DMS153 treated with DMSO at 0.1 percent for 48 hours (cell line): Measurements from ENCODE around the gene TMEM222.
"Not testable (repeated sequence)": the region's sequence is repeated elsewhere in the genome, so short reads cannot be mapped to it uniquely, and the experiment has no call there.

Experiments
- DNase-seq: peaks from one replicate; lab custom pipeline; 2025; ENCODE audit not compliant: unreplicated experiment; lab: John Stamatoyannopoulos, UW

The TMEM222 gene

DNA sequence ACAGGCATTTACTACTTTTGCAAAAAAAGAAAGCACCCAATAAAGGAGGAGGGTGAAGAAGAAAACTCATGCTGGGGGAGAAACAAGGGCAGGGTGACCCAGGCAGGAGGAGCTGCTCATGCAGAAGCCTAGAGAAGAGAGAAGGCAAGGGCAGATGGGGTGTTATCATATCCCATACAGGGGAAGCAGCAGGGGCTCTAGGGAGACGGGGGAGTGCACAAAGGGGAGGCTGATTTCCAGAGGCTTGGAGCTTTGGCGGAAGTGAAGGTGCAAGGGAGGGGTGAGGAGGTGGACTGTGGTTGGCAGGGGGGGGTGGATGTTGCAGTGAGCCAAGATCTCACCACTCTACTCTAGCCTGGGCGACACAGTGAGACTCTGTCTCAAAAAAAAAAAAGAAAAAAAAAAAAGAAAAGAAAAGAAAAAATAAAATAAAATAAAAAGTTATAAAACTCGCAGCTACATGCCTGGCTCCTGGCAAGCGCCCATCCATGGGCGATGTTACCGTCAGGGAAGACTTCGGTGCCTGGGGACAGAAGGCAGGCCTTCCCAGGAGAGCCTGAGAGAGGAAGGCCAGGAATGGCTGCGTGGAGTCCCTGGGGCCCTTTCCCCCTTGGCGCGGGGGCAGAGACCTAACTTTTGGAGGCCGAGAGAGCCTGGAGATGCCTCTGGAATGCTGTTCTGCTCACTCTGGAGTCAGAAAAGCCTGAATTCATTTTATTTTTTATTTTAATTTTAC lies 56.0 kb downstream of the TMEM222 start:
- DNase-seq, result no peak

DNA sequence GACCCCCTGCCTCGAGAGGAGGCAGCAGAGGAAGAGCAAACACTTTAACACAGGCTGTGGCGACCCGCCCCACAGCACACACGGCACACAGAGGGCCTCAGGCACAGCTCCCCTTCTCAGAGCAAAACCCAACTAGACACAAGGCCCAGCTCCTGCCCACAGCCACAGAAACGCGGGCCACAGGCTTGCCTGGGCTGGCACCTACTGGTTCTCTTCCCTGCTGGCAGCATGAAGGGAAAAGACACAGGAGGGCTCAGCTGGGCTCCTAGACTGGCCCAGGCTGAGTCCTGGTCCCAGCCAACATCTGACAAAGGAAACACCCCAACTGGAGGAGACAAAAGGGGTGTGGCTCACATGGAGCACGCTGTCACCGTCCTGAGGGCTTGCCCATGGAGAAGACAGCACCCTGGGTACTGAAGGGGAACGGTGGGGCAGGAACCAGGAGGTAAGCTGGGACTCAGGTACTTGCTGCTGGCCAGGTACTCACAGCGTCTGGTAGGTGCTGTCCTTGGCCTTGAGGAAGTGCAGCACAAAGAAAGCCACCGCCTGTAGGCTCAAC lies 57.7 kb downstream of the TMEM222 start:
- no peak for DNase-seq

DNA sequence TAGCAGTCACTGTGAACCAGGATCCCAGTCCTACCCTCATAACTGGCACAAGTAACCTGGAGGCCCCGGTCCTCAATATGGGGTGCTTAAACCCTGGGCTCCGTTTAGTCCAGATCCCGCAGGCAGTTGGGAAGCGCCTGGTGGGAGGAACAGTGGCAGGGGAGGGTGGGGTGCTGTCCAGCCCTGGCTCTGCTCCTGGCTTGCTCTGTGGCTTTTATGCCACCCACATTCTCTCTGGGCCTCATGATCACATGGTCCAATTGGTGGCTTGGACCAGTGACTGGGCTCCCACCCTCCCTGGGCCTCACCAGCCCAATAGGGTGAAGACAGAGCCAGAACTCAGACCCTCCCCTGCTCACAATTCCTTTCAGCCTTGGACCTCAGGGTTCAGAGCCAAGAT lies 58.3 kb downstream of the TMEM222 start:
- DNase-seq, result no peak

DNA sequence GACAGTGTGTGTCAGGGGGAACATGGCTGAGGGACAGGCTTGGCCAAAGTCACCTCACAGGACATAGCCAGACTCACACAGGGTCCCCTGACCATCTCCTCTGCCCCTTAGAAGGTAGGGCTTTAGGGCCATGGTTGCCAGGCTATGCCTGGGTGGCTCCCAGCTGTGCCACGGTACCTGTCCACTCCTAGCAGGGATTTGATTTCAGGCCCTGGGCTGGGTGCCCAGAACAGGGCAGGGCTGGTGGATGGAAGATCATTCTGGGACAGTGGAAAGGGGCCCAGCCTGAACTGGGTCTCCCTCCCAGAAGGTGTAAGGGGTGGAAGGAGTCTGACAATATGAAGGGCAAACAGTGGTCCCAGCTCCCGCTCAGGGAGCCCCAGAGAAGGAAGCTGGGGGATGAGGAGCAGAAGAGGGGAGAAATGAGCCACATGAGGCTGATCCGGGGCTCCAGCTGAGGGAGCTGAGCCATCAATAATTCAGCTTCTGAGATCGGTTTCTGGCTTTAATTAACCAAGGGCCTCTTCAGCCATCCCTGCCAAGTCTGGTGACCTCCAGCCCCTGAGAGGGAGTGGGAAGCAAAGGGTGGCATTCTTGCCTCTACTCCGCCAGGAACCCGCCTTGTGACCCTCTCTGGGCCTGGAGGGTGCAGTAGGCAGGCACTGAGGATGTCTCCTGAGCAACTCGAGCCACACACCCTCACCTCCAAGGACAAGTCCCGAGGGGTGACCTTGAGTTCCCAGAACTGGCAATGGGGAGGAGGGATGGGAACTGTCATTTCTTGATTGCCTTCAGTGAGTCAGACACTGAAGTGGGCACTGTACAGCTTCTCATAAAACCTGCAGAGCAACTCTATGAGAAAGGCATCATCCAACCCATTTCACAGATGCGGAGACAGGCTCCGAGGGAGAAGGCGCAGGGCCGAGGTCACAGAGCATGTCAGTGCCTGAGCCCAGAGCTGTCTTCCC lies 59.1 kb downstream of the TMEM222 start:
- no peak for DNase-seq

DNA sequence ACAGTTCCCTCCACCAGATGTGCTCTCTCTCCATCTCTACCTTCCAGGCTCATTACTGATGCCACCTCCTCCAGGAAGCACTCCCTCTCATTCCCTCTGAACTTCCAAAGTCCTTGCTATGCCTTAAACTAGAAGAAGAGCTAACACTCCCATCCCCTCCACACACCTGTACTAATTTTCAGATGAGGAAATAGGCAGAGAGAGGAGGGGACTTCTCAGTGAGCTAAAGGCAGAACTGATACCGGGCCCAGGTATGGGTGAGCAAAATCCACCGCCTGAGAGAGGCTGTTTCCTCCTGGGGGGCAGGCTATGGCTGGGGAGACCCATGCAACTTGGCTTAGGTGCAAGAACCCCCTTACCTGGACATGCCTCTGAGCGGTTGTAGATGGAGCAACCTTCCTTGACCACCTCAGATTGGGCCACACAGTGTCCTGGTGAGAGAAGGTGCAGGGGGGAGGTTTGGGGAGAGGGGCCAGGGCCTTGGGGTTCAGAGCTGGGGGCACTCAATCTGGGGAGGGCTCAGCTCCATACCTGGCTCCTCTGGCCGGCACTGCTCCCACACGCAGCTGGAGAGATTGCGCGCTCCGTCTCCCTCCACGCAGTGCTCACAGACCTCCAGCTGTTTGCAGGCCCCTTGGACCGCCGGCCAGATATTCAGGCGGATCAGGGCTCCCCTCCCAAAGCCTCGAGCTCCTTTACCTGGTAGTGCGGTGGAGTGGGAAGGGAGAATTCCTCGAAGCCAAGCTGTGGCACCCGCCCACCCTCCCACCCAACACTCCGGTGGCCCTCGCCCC lies 60.2 kb downstream of the TMEM222 start:
- DNase-seq, result no peak

DNA sequence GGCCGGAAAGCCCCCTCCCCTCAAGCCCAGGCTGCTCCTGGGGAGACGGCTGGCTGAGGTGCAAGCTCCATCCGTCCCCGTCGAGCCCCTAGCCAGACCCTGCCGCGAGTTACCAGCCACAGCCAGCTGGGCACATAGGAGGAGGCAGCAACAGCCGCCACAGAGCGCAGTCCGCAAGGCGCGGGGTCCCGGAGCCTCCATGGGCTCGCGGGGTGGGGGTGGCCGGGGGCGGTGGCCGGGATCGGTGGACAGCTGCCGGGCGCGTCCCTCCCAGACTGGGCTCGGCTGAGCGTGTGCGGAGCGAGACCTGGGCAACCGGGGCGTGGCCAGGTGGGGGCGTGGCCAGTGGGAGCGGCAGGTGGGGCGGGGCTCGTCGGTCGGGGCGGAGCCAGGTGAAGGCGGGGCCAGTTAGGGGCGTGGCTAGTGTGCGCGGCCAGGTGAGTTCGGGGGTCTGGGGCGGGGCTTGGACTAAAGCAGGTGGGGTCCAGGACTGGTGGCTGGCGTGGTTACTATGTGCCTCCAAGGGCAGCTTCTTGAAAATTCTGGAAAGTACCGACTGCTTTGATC lies 61.2 kb downstream of the TMEM222 start, which contains the start of gene CD164L2:
Gene CD164L2, minus strand, starts transcription at position 295 of the 567 bp plus-strand sequence. Its CDS starts 94 bp downstream, at position 201.
- DNase-seq, result peak; percentile 39

DNA sequence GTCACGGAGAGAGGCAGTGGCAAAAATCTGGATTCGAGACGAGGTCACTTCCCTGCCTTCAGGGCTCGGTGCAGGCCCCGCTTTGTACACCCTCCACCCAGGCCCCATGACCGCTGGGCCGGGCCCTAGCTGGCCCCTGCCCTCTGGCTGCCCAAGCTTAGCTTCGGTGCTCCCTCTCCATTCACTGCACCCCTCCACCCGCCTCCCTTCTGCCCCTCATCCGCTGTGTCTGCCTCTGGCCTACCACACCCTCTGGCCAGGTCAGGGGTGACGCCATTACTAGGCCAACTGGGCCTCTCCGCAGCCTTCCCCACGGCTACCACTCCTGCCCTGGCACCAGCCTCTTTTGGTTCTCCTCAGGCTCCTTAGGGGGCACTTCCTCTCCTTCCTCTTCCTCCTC lies 61.7 kb downstream of the TMEM222 start:
- DNase-seq, result no peak

DNA sequence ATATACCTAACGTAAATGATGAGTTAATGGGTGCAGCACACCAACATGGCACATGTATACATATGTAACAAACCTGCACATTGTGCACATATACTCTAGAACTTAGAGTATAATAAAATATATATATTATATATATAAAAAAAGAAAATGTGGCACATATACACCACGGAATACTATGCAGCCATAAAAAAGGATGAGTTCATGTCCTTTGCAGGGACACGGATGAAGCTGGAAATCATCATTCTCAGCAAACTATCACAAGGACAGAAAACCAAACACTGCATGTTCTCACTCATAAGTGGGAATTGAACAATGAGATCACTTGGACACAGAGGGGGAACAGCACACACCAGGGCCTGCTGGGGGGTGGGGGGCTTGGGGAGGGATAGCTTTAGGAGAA lies 62.8 kb downstream of the TMEM222 start:
- DNase-seq, result not testable (repeated sequence)
